Neural progenitor cell (in vitro differentiated cells): Measurements from ENCODE around the gene RNF212. TPM values are rescaled to one million over a fixed set of nuclear protein-coding genes. Genes with fewer than 3 reads are reported as not detected.

Experiments
- DNase-seq: peaks from one replicate; pipeline ENCODE4 v3.0.0-alpha.2; 2016; ENCODE audit warnings: low spot score
- H2AFZ ChIP-seq: fragments of 200-600 bp; sonication (generic); replicated peaks from 2 replicates; pipeline ENCODE4 v1.6.1; 2016; ENCODE audit warnings: antibody characterized with exemption
- H3F3A ChIP-seq: fragments of 200-600 bp; sonication (generic); 2 replicates; pipeline ENCODE4 v1.6.1; 2016; ENCODE audit warnings: antibody characterized with exemption, low read depth
- H3K27ac ChIP-seq: fragments of 200-600 bp; sonication (generic); 2 replicates; pipeline ENCODE4 v1.5.1; 2016; ENCODE audit warnings: mild to moderate bottlenecking
- H3K27me3 ChIP-seq: fragments of 200-600 bp; sonication (generic); 2 replicates; pipeline ENCODE4 v1.6.1; 2016; ENCODE audit warnings: mild to moderate bottlenecking, moderate library complexity
- H3K36me3 ChIP-seq: fragments of 200-600 bp; sonication (generic); 2 replicates; pipeline ENCODE4 v1.5.1; 2016
- H3K4me1 ChIP-seq: fragments of 200-600 bp; sonication (generic); 2 replicates; pipeline ENCODE4 v1.6.1; 2016; ENCODE audit warnings: mixed run types
- H3K4me2 ChIP-seq: fragments of 200-600 bp; sonication (generic); 2 replicates; pipeline ENCODE4 v1.6.1; 2016
- H3K4me3 ChIP-seq: fragments of 200-600 bp; sonication (generic); 2 replicates; pipeline ENCODE4 v1.5.1; 2016
- H3K79me2 ChIP-seq: fragments of 200-600 bp; sonication (generic); 2 replicates; pipeline ENCODE4 v1.6.1; 2016; ENCODE audit warnings: low read depth
- H3K9ac ChIP-seq: fragments of 200-600 bp; sonication (generic); 2 replicates; pipeline ENCODE4 v1.6.1; 2016
- H3K9me3 ChIP-seq: fragments of 200-600 bp; sonication (generic); 2 replicates; pipeline ENCODE4 v1.5.1; 2016; ENCODE audit warnings: low read depth
- H4K20me1 ChIP-seq: fragments of 200-600 bp; sonication (generic); 2 replicates; pipeline ENCODE4 v1.6.1; 2016; ENCODE audit warnings: low read depth
- H3K27ac Mint-ChIP-seq: 3 replicates; pipeline ENCODE4 v1.8.0; 2021; ENCODE audit warnings: mixed read lengths
- H3K27me3 Mint-ChIP-seq: 2 replicates; pipeline ENCODE4 v1.8.0; 2022; ENCODE audit warnings: low read depth, mild to moderate bottlenecking, inconsistent platforms, moderate library complexity, mixed read lengths; ENCODE audit not compliant: insufficient read depth
- H3K36me3 Mint-ChIP-seq: 3 replicates; pipeline ENCODE4 v1.8.0; 2021; ENCODE audit warnings: mixed read lengths
- H3K4me1 Mint-ChIP-seq: 3 replicates; pipeline ENCODE4 v1.8.0; 2021; ENCODE audit warnings: mixed read lengths
- H3K4me3 Mint-ChIP-seq: 3 replicates; pipeline ENCODE4 v1.8.0; 2021; ENCODE audit warnings: mild to moderate bottlenecking, moderate library complexity, mixed read lengths
- H3K9me3 Mint-ChIP-seq: 3 replicates; pipeline ENCODE4 v1.8.0; 2020; ENCODE audit warnings: mixed read lengths
- EZH2 ChIP-seq: fragments of 200-600 bp; sonication (generic); IDR thresholded peaks from 2 replicates; pipeline ENCODE4 v1.6.1; 2017; ENCODE audit warnings: antibody characterized with exemption, mild to moderate bottlenecking, moderate library complexity
- EZH2phosphoT487 ChIP-seq: fragments of 200-600 bp; sonication (generic); IDR thresholded peaks from 2 replicates; pipeline ENCODE4 v1.6.1; 2017; ENCODE audit warnings: antibody characterized with exemption
- total RNA-seq: library from RNA; depleted of rRNA; stranded (reverse); fragments of >200 nt; gene quantifications from 2 replicates; pipeline ENCODE4 v1.2.3, GENCODE V29; 2015; ENCODE audit warnings: low replicate concordance
- TF ChIP-seq, protein P1 (sequence below): fragments of 200-600 bp; sonication (generic); IDR thresholded peaks from 2 replicates; pipeline ENCODE4 v1.5.1; 2017; ENCODE audit warnings: antibody characterized with exemption, mild to moderate bottlenecking

RNF212 gene
- total RNA-seq, 1 donor from 2014 or later = 3.4 TPM

DNA sequence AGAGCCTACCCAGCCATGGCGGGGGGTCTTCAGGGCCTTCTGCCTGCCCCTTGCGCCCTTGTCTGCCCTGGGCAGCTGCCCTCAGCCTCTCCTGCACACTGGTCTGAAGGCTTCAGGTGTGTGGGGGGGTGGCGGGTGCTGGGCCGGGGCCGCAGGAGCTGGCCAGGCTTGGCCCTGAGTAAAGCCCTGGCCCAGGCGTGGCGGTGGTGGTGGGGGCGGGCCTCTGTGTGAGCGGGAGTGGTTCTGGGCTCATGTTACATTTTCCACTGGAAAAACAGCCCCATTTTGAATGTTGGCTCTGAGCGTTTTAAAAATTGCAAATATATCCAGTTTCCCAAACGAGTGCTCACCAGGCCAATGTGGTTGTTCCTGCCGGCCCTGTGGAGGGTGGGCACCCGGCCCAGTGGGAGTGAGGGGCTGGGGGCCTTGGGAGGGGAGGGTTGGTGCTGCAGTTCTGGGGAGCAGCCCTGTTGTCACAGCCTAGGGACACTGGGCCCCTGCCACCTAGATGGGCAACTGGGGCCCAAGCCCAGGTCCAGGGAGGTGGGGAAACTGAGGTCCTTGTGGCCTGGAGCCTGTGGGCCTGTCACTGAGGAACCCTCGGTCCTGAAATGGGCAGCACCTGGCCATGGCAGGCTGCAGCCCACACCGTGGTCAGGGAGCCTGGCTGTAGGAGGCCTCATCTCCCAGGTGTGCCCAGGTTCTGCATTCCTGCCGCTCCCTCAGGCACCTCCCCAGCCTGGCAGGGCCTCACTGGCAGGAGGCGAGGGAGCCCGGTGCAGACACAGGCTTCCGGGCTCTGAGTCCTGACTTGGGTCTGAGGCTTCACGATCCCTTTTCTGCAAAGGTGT, 73.6 kb downstream of the RNF212 start:
- H4K20me1 ChIP-seq = no peaks in the 10 kb centered on the region
- no peak overlapping the region for H3K4me3 ChIP-seq
- Mint-ChIP-seq H3K27me3 (peaks cover 13% of the 10 kb centered on the region), H3K4me1 (peaks cover 37% of the 10 kb centered on the region), H3K9me3 (peaks cover 3% of the 10 kb centered on the region), H3K27ac (no peak overlapping the region), H3K4me3 (peak overlapping the region; percentile 67), H3K36me3 (no peaks in the 10 kb centered on the region)
- H3K79me2 ChIP-seq = no peaks in the 10 kb centered on the region
- H3K9me3 ChIP-seq = no peaks in the 10 kb centered on the region
- H3K4me1 ChIP-seq = peaks cover 43% of the 10 kb centered on the region
- H3K27me3 ChIP-seq = peaks cover 16% of the 10 kb centered on the region
- no peaks in the 10 kb centered on the region for H3K36me3 ChIP-seq
- no peak overlapping the region for H3K27ac ChIP-seq
- H3F3A ChIP-seq = peaks cover 21% of the 10 kb centered on the region
- no peak overlapping the region for H3K4me2 ChIP-seq
- DNase-seq = peak; percentile 62
- H2AFZ ChIP-seq = no peak overlapping the region
- TF ChIP-seq EZH2 (no peak), EZH2phosphoT487 (no peak)
- TF ChIP-seq, protein P1, sequence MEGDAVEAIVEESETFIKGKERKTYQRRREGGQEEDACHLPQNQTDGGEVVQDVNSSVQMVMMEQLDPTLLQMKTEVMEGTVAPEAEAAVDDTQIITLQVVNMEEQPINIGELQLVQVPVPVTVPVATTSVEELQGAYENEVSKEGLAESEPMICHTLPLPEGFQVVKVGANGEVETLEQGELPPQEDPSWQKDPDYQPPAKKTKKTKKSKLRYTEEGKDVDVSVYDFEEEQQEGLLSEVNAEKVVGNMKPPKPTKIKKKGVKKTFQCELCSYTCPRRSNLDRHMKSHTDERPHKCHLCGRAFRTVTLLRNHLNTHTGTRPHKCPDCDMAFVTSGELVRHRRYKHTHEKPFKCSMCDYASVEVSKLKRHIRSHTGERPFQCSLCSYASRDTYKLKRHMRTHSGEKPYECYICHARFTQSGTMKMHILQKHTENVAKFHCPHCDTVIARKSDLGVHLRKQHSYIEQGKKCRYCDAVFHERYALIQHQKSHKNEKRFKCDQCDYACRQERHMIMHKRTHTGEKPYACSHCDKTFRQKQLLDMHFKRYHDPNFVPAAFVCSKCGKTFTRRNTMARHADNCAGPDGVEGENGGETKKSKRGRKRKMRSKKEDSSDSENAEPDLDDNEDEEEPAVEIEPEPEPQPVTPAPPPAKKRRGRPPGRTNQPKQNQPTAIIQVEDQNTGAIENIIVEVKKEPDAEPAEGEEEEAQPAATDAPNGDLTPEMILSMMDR = no peak
- no peak overlapping the region for H3K9ac ChIP-seq

DNA sequence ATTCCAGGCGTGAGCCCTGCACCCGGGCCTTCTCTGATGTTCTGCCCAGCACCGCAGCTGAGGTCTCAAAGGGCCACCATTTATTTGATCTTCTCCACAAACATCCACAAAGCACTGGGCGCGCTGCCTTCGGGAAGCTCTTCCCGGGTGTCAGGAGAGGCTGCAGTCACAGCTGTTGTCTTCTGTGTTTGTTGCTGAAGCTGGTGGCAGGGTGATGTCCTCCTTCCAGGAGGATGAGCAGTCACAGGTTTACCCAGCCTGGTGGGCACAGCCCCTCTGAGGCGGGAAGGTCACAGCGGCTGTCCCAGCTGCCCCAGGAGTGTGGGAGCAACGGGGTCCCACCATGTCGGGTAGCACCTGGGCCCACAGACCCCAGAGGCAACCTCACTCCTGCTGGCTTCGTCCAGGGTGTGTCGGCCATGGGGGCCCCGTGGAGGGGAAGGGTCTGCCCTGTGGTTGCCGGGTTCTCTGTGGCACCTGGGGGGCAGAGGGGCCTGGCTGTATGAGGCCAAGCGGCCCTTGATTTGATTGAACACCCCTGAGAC, 74.3 kb downstream of the RNF212 start:
- Histone ChIP-seq H3K9me3 (no peaks in the 10 kb centered on the region), H3K27me3 (peaks cover 9% of the 10 kb centered on the region), H3K4me3 (no peak overlapping the region), H3K4me2 (no peak overlapping the region), H3K4me1 (peaks cover 43% of the 10 kb centered on the region), H3F3A (peaks cover 21% of the 10 kb centered on the region), H3K79me2 (no peaks in the 10 kb centered on the region), H4K20me1 (no peaks in the 10 kb centered on the region), H3K27ac (no peak overlapping the region), H2AFZ (no peak overlapping the region), H3K36me3 (no peaks in the 10 kb centered on the region), H3K9ac (no peak overlapping the region)
- Mint-ChIP-seq H3K27me3 (peaks cover 10% of the 10 kb centered on the region), H3K36me3 (no peaks in the 10 kb centered on the region), H3K9me3 (peaks cover 3% of the 10 kb centered on the region), H3K4me3 (no peak overlapping the region), H3K27ac (no peak overlapping the region), H3K4me1 (peaks cover 33% of the 10 kb centered on the region)
- no peak for TF ChIP-seq EZH2phosphoT487
- no peak for TF ChIP-seq EZH2
- DNase-seq = no peak

- Histone ChIP-seq H3F3A (peaks cover 21% of the 10 kb centered on the region), H3K9me3 (no peaks in the 10 kb centered on the region), H3K4me1 (peaks cover 43% of the 10 kb centered on the region), H3K9ac (no peak overlapping the region), H3K4me2 (no peak overlapping the region), H3K79me2 (no peaks in the 10 kb centered on the region), H3K27ac (no peak overlapping the region), H3K36me3 (no peaks in the 10 kb centered on the region), H4K20me1 (no peaks in the 10 kb centered on the region), H3K27me3 (no peaks in the 10 kb centered on the region), H3K4me3 (no peak overlapping the region), H2AFZ (no peak overlapping the region)
- H3K9me3 Mint-ChIP-seq = no peaks in the 10 kb centered on the region
- H3K36me3 Mint-ChIP-seq = no peaks in the 10 kb centered on the region
- H3K27me3 Mint-ChIP-seq = peaks cover 7% of the 10 kb centered on the region
- TF ChIP-seq, protein P1 = no peak
- TF ChIP-seq EZH2 = no peak
- TF ChIP-seq EZH2phosphoT487 = no peak
- H3K4me3 Mint-ChIP-seq = no peak overlapping the region
- H3K27ac Mint-ChIP-seq = no peak overlapping the region
- DNase-seq = peak; percentile 34
- peaks cover 23% of the 10 kb centered on the region for H3K4me1 Mint-ChIP-seq
These were observed 76.2 kb downstream of the RNF212 start for GRCh38 chr4:1036976-1037810.
